CD4-positive, alpha-beta memory T cell (primary cell): ENCODE measurements around the gene CLCF1. TPM values are rescaled to one million over a fixed set of nuclear protein-coding genes. Genes with fewer than 3 reads are reported as not detected.

Source experiments
- CTCF ChIA-PET: fragments of 350-600 bp; sonication (Branson Sonifier 250); formaldehyde crosslinking; loops from one replicate; lab custom pipeline; 2021; ENCODE audit warnings: inconsistent platforms; ENCODE audit not compliant: partially characterized antibody; lab: Charles Lee
- POLR2A ChIA-PET: fragments of 350-600 bp; sonication (Branson Sonifier 250); formaldehyde crosslinking; loops from one replicate; lab custom pipeline; 2021; ENCODE audit not compliant: partially characterized antibody; lab: Charles Lee
- DNase-seq, 5 donors: peaks; one replicate each; pipeline versions ENCODE4 v3.0.0 to v3.0.0-alpha.2; 2020 to 2022; ENCODE audit warnings: mixed read lengths in 1 of 5
- H3K27ac ChIP-seq: one replicate; pipeline ENCODE4 v1.7.0; 2013; ENCODE audit warnings: low read depth, low read length
- H3K27me3 ChIP-seq: 2 replicates; pipeline ENCODE4 v1.7.0; 2013; ENCODE audit warnings: mild to moderate bottlenecking, low read length, moderate library complexity; ENCODE audit not compliant: insufficient read depth
- H3K36me3 ChIP-seq: 2 replicates; pipeline ENCODE4 v1.7.0; 2013; ENCODE audit warnings: mild to moderate bottlenecking, low read length, moderate library complexity; ENCODE audit not compliant: insufficient read depth
- H3K4me1 ChIP-seq: 2 replicates; pipeline ENCODE4 v1.7.0; 2013; ENCODE audit warnings: mild to moderate bottlenecking, low read length, moderate library complexity; ENCODE audit not compliant: insufficient read depth
- H3K4me3 ChIP-seq, 2 donors: one replicate each; pipeline ENCODE4 v1.7.0; 2013; ENCODE audit warnings: low read length in 2 of 2, mild to moderate bottlenecking in 1 of 2
- H3K9me3 ChIP-seq, 2 donors: one replicate each; pipeline ENCODE4 v1.7.0; 2013; ENCODE audit warnings: low read length in 2 of 2, control low read depth in 1 of 2; ENCODE audit not compliant: control insufficient read depth in 1 of 2
- H3K27ac Mint-ChIP-seq, 7 donors: one replicate each; pipeline ENCODE4 v1.8.0; 2020 to 2021; ENCODE audit warnings: mixed read lengths in 7 of 7, mild to moderate bottlenecking in 6 of 7, inconsistent platforms in 3 of 7, moderate library complexity in 3 of 7
- H3K27me3 Mint-ChIP-seq, 2 donors: one replicate each; pipeline ENCODE4 v1.8.0; 2020 to 2021; ENCODE audit warnings: mixed read lengths in 2 of 2
- H3K36me3 Mint-ChIP-seq, 2 donors: one replicate each; pipeline ENCODE4 v1.8.0; 2020 to 2021; ENCODE audit warnings: mixed read lengths in 2 of 2, inconsistent platforms in 1 of 2, mild to moderate bottlenecking in 1 of 2
- H3K4me1 Mint-ChIP-seq, 4 donors: one replicate each; pipeline ENCODE4 v1.8.0; 2020 to 2021; ENCODE audit warnings: mixed read lengths in 4 of 4, mild to moderate bottlenecking in 1 of 4
- H3K4me3 Mint-ChIP-seq, 8 donors: one replicate each; pipeline ENCODE4 v1.8.0; 2020 to 2021; ENCODE audit warnings: mixed read lengths in 8 of 8, mild to moderate bottlenecking in 7 of 8, moderate library complexity in 6 of 8, inconsistent platforms in 3 of 8
- H3K9me3 Mint-ChIP-seq, 8 donors: one replicate each; pipeline ENCODE4 v1.8.0; 2020 to 2021; ENCODE audit warnings: mixed read lengths in 8 of 8, mild to moderate bottlenecking in 5 of 8, inconsistent platforms in 3 of 8, moderate library complexity in 1 of 8
- intact Hi-C: fragments of 100-400 bp; cut with micrococcal nuclease; formaldehyde crosslinking; loops from one replicate; pipeline ENCODE4 v1.15.1; 2023
- polyA plus RNA-seq, 2 donors: library from polyadenylated mRNA; unstranded; fragments of 300-500 nt; fragmentation: Illumina TruSeq; gene quantifications; one replicate each; pipeline ENCODE4 v1.2.3, GENCODE V29; 2021
- total RNA-seq, 2 experiments: library from RNA; stranded (reverse); gene quantifications; one replicate each; pipeline ENCODE4 v1.2.3, GENCODE V29; 2021

Gene CLCF1
- total and polyA plus RNA-seq, 4 experiments from 2014 or later = 0.45 to 6.4 (median 4.9) TPM

- H3K36me3 ChIP-seq = no peaks in the 10 kb centered on the region
- H3K9me3 ChIP-seq = no peaks in the 10 kb centered on the region
- H3K27me3 ChIP-seq = no peaks in the 10 kb centered on the region
- Mint-ChIP-seq H3K4me3 (no peak overlapping the region), H3K4me1 (peaks cover 13 to 37% (median 18%) of the 10 kb centered on the region in 4 donors), H3K9me3 (peaks cover 0 to 2% (median 0%) of the 10 kb centered on the region in 8 donors), H3K27ac (peak overlapping the region in 5 of 7 donors; percentile 13 to 84 (median 53)), H3K36me3 (peaks cover 0 to 4% of the 10 kb centered on the region in 2 donors), H3K27me3 (peaks cover 3 to 4% of the 10 kb centered on the region in 2 donors)
- H3K27ac ChIP-seq = no peak overlapping the region
- POLR2A ChIA-PET = interaction anchor here (0.9 to 19.7 kb wide), 6 partner anchors 15 to 137 kb away, joined by 3 to 449 read pairs (median 4); partner anchors contain the start of gene POLD4
- intact Hi-C loops = no loop called here
- CTCF ChIA-PET = interaction anchor here (0.8 to 24.8 kb wide), 5 partner anchors 9 to 31 kb away, joined by 4 to 1065 read pairs (median 9); partner anchors contain the start of genes POLD4 and PPP1CA
- no peak overlapping the region for H3K4me3 ChIP-seq
- DNase-seq = peak in 1 of 5 donors; percentile 15
- H3K4me1 ChIP-seq = peaks cover 23% of the 10 kb centered on the region
These were observed 3.7 kb upstream of the CLCF1 start for GRCh38 chr11:67376873-67377808.

GRCh38 chr11:67376063-67376820 lies 2.8 kb upstream of the CLCF1 start:
- intact Hi-C loops = no loop called here
- Histone ChIP-seq H3K4me3 (no peak overlapping the region), H3K36me3 (no peaks in the 10 kb centered on the region), H3K9me3 (no peaks in the 10 kb centered on the region), H3K4me1 (peaks cover 32% of the 10 kb centered on the region), H3K27me3 (no peaks in the 10 kb centered on the region), H3K27ac (no peak overlapping the region)
- Mint-ChIP-seq H3K27ac (peak overlapping the region in 6 of 7 donors; percentile 30 to 89 (median 48)), H3K36me3 (peaks cover 0 to 9% of the 10 kb centered on the region in 2 donors), H3K4me3 (peak overlapping the region in 1 of 8 donors; percentile 61), H3K27me3 (peaks cover 4% of the 10 kb centered on the region in 2 donors), H3K4me1 (peaks cover 20 to 46% (median 24%) of the 10 kb centered on the region in 4 donors), H3K9me3 (peaks cover 0 to 2% (median 0%) of the 10 kb centered on the region in 8 donors)
- ChIA-PET POLR2A (interaction anchor here (0.8 to 19.7 kb wide), 7 partner anchors 15 to 136 kb away, joined by 3 to 449 read pairs (median 5); partner anchors contain the start of genes POLD4 and RAD9A), CTCF (interaction anchor here (1.1 to 24.8 kb wide), 4 partner anchors 10 to 30 kb away, joined by 4 to 1065 read pairs (median 70); partner anchors contain the start of genes POLD4 and PPP1CA)
- peak in 1 of 5 donors; percentile 9 for DNase-seq

DNA sequence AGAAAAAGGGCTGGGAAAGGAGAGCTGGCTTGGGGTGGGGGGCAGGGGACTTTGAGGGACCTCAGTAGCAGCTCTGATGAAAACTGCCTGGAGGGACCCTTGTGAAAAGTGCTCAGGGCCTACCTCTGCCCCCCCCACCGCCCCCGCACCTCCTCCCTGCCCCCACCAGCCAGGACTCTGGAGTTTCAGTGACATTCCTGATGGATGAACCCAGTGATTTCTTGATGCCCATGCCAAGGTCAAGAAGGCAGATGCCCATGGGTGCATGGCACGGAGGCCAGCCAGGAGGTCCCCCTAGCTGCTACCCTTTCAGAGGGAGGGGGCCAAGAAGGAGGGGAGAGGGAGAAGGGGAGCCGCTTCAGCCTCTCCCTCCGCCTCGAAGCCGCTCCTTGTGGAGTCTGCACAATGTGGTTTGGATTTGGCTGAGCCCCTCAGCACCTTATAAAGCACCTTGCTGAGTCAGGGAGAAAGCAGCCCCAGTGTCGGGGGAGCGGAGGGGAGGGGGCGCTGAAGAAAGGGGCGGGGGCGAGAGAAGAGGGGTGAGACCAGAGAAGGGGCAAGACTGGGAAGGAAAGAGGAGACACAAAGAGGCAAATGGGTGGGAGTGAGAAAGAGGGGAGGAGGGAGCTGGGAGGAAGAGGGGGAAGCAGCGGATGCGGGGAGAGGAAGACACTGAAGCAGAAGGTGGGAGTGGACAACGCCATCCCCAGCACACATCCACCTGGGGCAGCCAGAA lies 2.1 kb upstream of the CLCF1 start:
- no peaks in the 10 kb centered on the region for H3K27me3 ChIP-seq
- H3K4me3 Mint-ChIP-seq = peak overlapping the region in 4 of 8 donors; percentile 21 to 66 (median 52)
- H3K4me1 ChIP-seq = peaks cover 39% of the 10 kb centered on the region
- H3K4me3 ChIP-seq = no peak overlapping the region
- intact Hi-C loops = no loop called here
- H3K4me1 Mint-ChIP-seq = peaks cover 25 to 53% (median 29%) of the 10 kb centered on the region in 4 donors
- no peak overlapping the region for H3K27ac ChIP-seq
- peak in 1 of 5 donors; percentile 31 for DNase-seq
- peak overlapping the region in 5 of 7 donors; percentile 37 to 89 (median 53) for H3K27ac Mint-ChIP-seq
- H3K27me3 Mint-ChIP-seq = peaks cover 4% of the 10 kb centered on the region in 2 donors
- H3K36me3 Mint-ChIP-seq = peaks cover 0 to 10% of the 10 kb centered on the region in 2 donors
- POLR2A ChIA-PET = interaction anchor here (0.8 to 19.7 kb wide), 6 partner anchors 14 to 135 kb away, joined by 3 to 449 read pairs (median 5); partner anchors contain the start of genes POLD4 and RAD9A
- peaks cover 0 to 2% (median 0%) of the 10 kb centered on the region in 8 donors for H3K9me3 Mint-ChIP-seq
- H3K36me3 ChIP-seq = no peaks in the 10 kb centered on the region
- no peaks in the 10 kb centered on the region for H3K9me3 ChIP-seq
- CTCF ChIA-PET = interaction anchor here (1.1 to 24.8 kb wide), 4 partner anchors 11 to 30 kb away, joined by 4 to 1065 read pairs (median 70); partner anchors contain the start of genes POLD4 and PPP1CA

DNA sequence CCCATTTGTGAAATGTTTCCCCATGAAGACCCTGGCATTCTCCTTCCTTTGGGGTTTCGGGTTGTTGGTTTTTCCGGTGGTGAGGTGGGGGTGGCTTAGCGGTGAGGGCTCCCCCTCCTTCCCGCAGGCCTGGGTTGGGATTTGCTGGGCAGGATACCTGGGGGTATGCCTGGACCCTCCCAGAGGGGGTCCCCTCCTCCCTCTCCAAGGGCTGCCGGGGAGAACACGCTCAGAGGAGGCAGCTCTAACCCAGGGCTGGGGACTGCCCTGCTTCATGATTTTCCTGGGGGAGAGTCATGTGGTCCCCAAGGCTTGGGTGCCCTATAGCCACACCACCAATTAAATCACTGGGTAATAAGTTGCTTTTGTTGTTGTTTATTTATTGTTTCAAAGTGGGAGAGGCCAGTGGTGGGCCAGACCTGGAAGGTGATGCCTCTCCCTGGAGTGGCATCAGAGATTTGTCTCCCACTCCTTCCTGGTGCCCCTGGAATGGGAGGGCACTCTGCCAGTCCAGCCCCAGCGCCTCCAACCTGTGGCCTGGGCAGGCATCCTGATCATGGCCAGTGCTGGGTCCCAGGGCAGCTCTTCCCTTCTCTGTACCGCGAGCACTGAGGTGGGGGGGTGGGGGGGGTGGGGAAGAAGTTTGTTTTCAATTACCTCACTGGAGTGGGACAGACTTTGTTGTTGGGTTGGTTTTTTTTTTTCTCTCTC lies 1.3 kb upstream of the CLCF1 start:
- no peak for DNase-seq

GRCh38 chr11:67373648-67374570 lies 511 bp upstream of the CLCF1 start:
- peaks cover 4% of the 10 kb centered on the region in 2 donors for H3K27me3 Mint-ChIP-seq
- peak; percentile 83 to 97 (median 87) for DNase-seq
- intact Hi-C loops = loop anchor here (1.0 to 5.0 kb wide), 2 partner anchors 21 to 107 kb away; partner anchors contain the start of genes GRK2 and POLD4

More for the DNA sequence above, 1.3 kb upstream of the CLCF1 start:
- Histone ChIP-seq H3K27ac (no peak overlapping the region), H3K36me3 (no peaks in the 10 kb centered on the region), H3K4me1 (peaks cover 47% of the 10 kb centered on the region), H3K4me3 (peak overlapping the region in 1 of 2 donors; percentile 63), H3K9me3 (no peaks in the 10 kb centered on the region), H3K27me3 (no peaks in the 10 kb centered on the region)
- peaks cover 0 to 10% of the 10 kb centered on the region in 2 donors for H3K36me3 Mint-ChIP-seq
- H3K4me3 Mint-ChIP-seq = peak overlapping the region; percentile 26 to 95 (median 84)
- peaks cover 0 to 2% (median 0%) of the 10 kb centered on the region in 8 donors for H3K9me3 Mint-ChIP-seq
- peak overlapping the region in 6 of 7 donors; percentile 57 to 97 (median 82) for H3K27ac Mint-ChIP-seq
- ChIA-PET POLR2A (interaction anchor here (1.2 to 19.7 kb wide), 13 partner anchors 7 to 131 kb away, joined by 3 to 449 read pairs (median 7); partner anchors contain the start of genes PITPNM1, POLD4, PPP1CA and PTPRCAP), CTCF (interaction anchor here (1.6 to 24.8 kb wide), 5 partner anchors 8 to 112 kb away, joined by 10 to 1065 read pairs (median 22); partner anchors contain the start of gene POLD4)
- peaks cover 4% of the 10 kb centered on the region in 2 donors for H3K27me3 Mint-ChIP-seq
- peaks cover 31 to 61% (median 36%) of the 10 kb centered on the region in 4 donors for H3K4me1 Mint-ChIP-seq
- intact Hi-C loops = loop anchor here (5.0 kb wide), 1 partner anchor 107 kb away; the partner anchor contains the start of gene GRK2

More at GRCh38 chr11:67373648-67374570, 511 bp upstream of the CLCF1 start:
- Mint-ChIP-seq H3K4me3 (peak overlapping the region; percentile 89 to 99 (median 95)), H3K36me3 (peaks cover 0 to 10% of the 10 kb centered on the region in 2 donors), H3K27ac (peak overlapping the region; percentile 92 to 99 (median 97)), H3K4me1 (peaks cover 38 to 69% (median 44%) of the 10 kb centered on the region in 4 donors), H3K9me3 (peaks cover 0 to 2% (median 0%) of the 10 kb centered on the region in 8 donors)
- H3K9me3 ChIP-seq = no peaks in the 10 kb centered on the region
- peak overlapping the region; percentile 34 to 63 for H3K4me3 ChIP-seq
- H3K36me3 ChIP-seq = no peaks in the 10 kb centered on the region
- H3K4me1 ChIP-seq = peaks cover 55% of the 10 kb centered on the region
- peak overlapping the region; percentile 75 for H3K27ac ChIP-seq
- POLR2A ChIA-PET = interaction anchor here (0.6 to 19.7 kb wide), 20 partner anchors 8 to 707 kb away, joined by 3 to 449 read pairs (median 6); partner anchors contain the start of genes ANKRD13D, PITPNM1, POLD4 and PPP1CA
- H3K27me3 ChIP-seq = no peaks in the 10 kb centered on the region
- CTCF ChIA-PET = interaction anchor here (1.1 to 24.8 kb wide), 7 partner anchors 9 to 111 kb away, joined by 3 to 1065 read pairs (median 16); partner anchors contain the start of gene POLD4
